ENCODE results near the gene MTMR2. TPM values are rescaled to one million over a fixed set of nuclear protein-coding genes. Genes with fewer than 3 reads are reported as not detected.
A peak's percentile ranks its signal among the peaks of the same experiment; 100 is the strongest.

Gene MTMR2
- total and polyA plus RNA-seq, 2 of the 13 experiments (the other 11 are each of a cell fraction or from before 2014, with no cell fraction given), result 12.7 to 22.3 TPM

DNA sequence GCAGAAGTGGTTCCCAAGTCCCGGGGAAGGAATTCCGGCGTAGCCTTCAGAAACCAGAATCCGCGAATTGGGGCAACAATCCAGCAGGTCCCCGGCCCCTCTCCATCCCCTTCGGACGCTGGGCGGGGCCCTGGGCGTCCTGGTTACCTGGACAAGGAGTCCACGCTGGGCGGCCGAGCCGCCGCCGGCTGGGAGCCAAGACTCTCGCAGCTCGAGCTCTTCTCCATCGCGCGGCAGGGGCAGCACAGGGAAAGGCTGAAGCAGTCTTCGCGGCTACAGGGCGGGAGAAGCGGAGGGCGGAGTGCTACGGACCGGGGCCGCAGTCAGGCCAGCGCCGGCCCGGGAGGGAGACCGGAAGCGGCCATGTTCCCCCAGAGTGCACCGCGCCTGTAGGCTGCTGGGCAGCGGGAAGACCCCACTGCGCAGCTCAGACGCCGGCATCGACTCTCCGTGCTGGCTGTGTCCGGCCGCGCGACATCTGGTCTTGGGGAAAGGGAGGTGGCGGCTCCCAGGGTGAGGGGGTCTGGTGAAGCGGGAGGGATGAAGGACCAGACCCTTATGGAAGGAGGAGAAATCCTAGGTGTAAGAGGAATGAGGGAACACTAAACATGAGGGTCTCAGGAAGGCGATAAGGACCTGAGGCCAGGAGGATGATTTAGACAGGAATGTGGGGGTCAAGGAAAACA lies at the start of gene MTMR2 (continued):
- TF ChIP-seq, protein P1, sequence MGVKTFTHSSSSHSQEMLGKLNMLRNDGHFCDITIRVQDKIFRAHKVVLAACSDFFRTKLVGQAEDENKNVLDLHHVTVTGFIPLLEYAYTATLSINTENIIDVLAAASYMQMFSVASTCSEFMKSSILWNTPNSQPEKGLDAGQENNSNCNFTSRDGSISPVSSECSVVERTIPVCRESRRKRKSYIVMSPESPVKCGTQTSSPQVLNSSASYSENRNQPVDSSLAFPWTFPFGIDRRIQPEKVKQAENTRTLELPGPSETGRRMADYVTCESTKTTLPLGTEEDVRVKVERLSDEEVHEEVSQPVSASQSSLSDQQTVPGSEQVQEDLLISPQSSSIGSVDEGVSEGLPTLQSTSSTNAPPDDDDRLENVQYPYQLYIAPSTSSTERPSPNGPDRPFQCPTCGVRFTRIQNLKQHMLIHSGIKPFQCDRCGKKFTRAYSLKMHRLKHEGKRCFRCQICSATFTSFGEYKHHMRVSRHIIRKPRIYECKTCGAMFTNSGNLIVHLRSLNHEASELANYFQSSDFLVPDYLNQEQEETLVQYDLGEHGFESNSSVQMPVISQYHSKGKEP (CRISPR knock-in tag; IDR thresholded peaks at IDR 0.05), result no peak
- no peak for TF ChIP-seq ZNF703 (CRISPR knock-in tag; IDR thresholded peaks at IDR 0.05; ENCODE audit: borderline replicate concordance)
- TF ChIP-seq KDM2A (CRISPR knock-in tag; IDR thresholded peaks at IDR 0.05; ENCODE audit: borderline replicate concordance, low read depth), result peak; percentile 95
- peak; percentile 88 for TF ChIP-seq TARDBP (CRISPR knock-in tag; IDR thresholded peaks at IDR 0.05)
- TF ChIP-seq ZNF879 (CRISPR knock-in tag; IDR thresholded peaks at IDR 0.05), result peak; percentile 66; the same call in 1 of the 2 replicates
- TF ChIP-seq, protein P2, sequence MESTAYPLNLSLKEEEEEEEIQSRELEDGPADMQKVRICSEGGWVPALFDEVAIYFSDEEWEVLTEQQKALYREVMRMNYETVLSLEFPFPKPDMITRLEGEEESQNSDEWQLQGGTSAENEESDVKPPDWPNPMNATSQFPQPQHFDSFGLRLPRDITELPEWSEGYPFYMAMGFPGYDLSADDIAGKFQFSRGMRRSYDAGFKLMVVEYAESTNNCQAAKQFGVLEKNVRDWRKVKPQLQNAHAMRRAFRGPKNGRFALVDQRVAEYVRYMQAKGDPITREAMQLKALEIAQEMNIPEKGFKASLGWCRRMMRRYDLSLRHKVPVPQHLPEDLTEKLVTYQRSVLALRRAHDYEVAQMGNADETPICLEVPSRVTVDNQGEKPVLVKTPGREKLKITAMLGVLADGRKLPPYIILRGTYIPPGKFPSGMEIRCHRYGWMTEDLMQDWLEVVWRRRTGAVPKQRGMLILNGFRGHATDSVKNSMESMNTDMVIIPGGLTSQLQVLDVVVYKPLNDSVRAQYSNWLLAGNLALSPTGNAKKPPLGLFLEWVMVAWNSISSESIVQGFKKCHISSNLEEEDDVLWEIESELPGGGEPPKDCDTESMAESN (CRISPR knock-in tag; conservative IDR thresholded peaks at IDR 0.05), result peak; percentile 91
- TF ChIP-seq SRSF9 (IDR thresholded peaks at IDR 0.05; ENCODE audit: borderline replicate concordance, insufficient read depth, low read depth, low read length, poor library complexity, severe bottlenecking), result no peak
- peak; percentile 100 for TF ChIP-seq GATAD1 (CRISPR knock-in tag; IDR thresholded peaks at IDR 0.05)
- TF ChIP-seq MAZ (IDR thresholded peaks at IDR 0.05; ENCODE audit: borderline replicate concordance, low read depth, low read length), result no peak
- peak; percentile 92 for TF ChIP-seq MAZ (CRISPR knock-in tag; IDR thresholded peaks at IDR 0.05; ENCODE audit: low read depth)
- no peak for TF ChIP-seq FOXA1 (IDR thresholded peaks at IDR 0.05)
- TF ChIP-seq FOXA1 (CRISPR knock-in tag; IDR thresholded peaks at IDR 0.05), result peak; percentile 37; the same call in 1 of the 2 replicates
- TF ChIP-seq, protein P3, sequence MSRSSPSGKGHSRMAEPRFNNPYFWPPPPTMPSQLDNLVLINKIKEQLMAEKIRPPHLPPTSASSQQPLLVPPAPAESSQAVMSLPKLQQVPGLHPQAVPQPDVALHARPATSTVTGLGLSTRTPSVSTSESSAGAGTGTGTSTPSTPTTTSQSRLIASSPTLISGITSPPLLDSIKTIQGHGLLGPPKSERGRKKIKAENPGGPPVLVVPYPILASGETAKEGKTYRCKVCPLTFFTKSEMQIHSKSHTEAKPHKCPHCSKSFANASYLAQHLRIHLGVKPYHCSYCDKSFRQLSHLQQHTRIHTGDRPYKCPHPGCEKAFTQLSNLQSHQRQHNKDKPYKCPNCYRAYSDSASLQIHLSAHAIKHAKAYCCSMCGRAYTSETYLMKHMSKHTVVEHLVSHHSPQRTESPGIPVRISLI (CRISPR knock-in tag; IDR thresholded peaks at IDR 0.05; ENCODE audit: borderline replicate concordance), result 0 out of 2 replicates have a peak, but pooled peaks have one; percentile 26
- peak; percentile 83 for TF ChIP-seq ARNT2 (CRISPR knock-in tag; IDR thresholded peaks at IDR 0.05; ENCODE audit: low read depth)
- TF ChIP-seq, protein P4, sequence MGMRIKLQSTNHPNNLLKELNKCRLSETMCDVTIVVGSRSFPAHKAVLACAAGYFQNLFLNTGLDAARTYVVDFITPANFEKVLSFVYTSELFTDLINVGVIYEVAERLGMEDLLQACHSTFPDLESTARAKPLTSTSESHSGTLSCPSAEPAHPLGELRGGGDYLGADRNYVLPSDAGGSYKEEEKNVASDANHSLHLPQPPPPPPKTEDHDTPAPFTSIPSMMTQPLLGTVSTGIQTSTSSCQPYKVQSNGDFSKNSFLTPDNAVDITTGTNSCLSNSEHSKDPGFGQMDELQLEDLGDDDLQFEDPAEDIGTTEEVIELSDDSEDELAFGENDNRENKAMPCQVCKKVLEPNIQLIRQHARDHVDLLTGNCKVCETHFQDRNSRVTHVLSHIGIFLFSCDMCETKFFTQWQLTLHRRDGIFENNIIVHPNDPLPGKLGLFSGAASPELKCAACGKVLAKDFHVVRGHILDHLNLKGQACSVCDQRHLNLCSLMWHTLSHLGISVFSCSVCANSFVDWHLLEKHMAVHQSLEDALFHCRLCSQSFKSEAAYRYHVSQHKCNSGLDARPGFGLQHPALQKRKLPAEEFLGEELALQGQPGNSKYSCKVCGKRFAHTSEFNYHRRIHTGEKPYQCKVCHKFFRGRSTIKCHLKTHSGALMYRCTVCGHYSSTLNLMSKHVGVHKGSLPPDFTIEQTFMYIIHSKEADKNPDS (CRISPR knock-in tag; IDR thresholded peaks at IDR 0.05), result peak; percentile 69; the same call in 1 of the 2 replicates
- TF ChIP-seq EEA1 (CRISPR knock-in tag; IDR thresholded peaks at IDR 0.05; ENCODE audit: borderline replicate concordance), result no peak; the same call in 1 of the 2 replicates
- TF ChIP-seq NFATC3 (CRISPR knock-in tag; IDR thresholded peaks at IDR 0.05), result no peak
- no peak for TF ChIP-seq ZNF660 (CRISPR knock-in tag; IDR thresholded peaks at IDR 0.05; ENCODE audit: borderline replicate concordance, low read depth)
- 0 out of 2 replicates have a peak, but pooled peaks have one; percentile 81 for TF ChIP-seq ZNF790 (CRISPR knock-in tag; IDR thresholded peaks at IDR 0.05; ENCODE audit: borderline replicate concordance)
- peak; percentile 54; the same call in 1 of the 2 replicates for TF ChIP-seq ZNF749 (CRISPR knock-in tag; IDR thresholded peaks at IDR 0.05; ENCODE audit: borderline replicate concordance)
- TF ChIP-seq FOXO1 (CRISPR knock-in tag; IDR thresholded peaks at IDR 0.05), result no peak; the same call in 1 of the 2 replicates

All from HepG2 (cell line).